ENCODE measurements around the gene VEPH1. TPM values are rescaled to one million over a fixed set of nuclear protein-coding genes. Genes with fewer than 3 reads are reported as not detected.

The VEPH1 gene
- total RNA-seq, 1 donor from 2014 or later: 2.8 TPM

- DNase-seq (ENCODE audit: low spot score): no peak
Observed at GRCh38 chr3:157225001-157225400, 278.2 kb downstream of the VEPH1 start.

GRCh38 chr3:157220883-157221282, 282.3 kb downstream of the VEPH1 start:
- no peak for DNase-seq (ENCODE audit: low spot score)

GRCh38 chr3:157220211-157220610, 283.0 kb downstream of the VEPH1 start:
- no peak for DNase-seq (ENCODE audit: low spot score)

GRCh38 chr3:157219215-157219614, 284.0 kb downstream of the VEPH1 start:
- DNase-seq (ENCODE audit: low spot score): no peak

Other genes with a start within 250 kb of the VEPH1 start
- 618 TPM for gene PTX3, start 66.6 kb downstream of the VEPH1 start, total RNA-seq